AG10803 (cell line): ENCODE data around the gene FAT3.

Experiments used
- DNase-seq: peaks from one replicate; pipeline ENCODE4 v3.0.0; 2010; ENCODE audit warnings: low read depth
- H3K4me3 ChIP-seq: 2 replicates; pipeline ENCODE4 v1.5.1; 2011; ENCODE audit warnings: mild to moderate bottlenecking, low read length, control low read depth
- CTCF ChIP-seq: conservative IDR thresholded peaks from 2 replicates; pipeline ENCODE4 v1.5.1; 2011; ENCODE audit warnings: mild to moderate bottlenecking, low read length, control low read depth, inconsistent platforms

The FAT3 gene

GRCh38 chr11:92198268-92198667, 26.4 kb upstream of the FAT3 start:
- no peak overlapping the region for H3K4me3 ChIP-seq
- no peak for DNase-seq
- no peak for TF ChIP-seq CTCF

DNA sequence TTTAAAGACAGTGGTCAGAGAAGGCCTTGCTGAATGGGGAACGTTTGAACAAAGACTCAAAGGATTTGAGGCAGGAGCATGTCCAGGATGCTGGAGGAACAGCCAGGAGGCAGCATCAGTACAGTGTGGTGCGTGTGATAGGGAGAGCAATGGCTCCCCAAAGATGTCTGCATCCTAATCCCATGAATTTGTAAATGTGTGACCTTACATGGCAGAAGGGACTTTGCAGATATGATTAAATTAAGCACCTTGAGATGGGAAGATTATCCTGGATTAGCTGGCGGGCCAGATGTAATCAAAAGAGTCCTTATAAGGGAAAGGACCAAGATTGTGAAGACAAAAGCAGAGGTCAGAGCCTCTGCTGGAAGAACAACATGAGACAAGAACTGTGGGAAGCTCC, 24.6 kb upstream of the FAT3 start:
- TF ChIP-seq CTCF = no peak
- DNase-seq = no peak
- no peak overlapping the region for H3K4me3 ChIP-seq

- peak; percentile 16 for DNase-seq
- H3K4me3 ChIP-seq = no peak overlapping the region
- TF ChIP-seq CTCF = no peak
These were observed 19.9 kb upstream of the FAT3 start for GRCh38 chr11:92204731-92205130.

GRCh38 chr11:92206441-92206840, 18.2 kb upstream of the FAT3 start:
- no peak for TF ChIP-seq CTCF
- H3K4me3 ChIP-seq = no peak overlapping the region
- DNase-seq = no peak

GRCh38 chr11:92211576-92212167, 12.9 kb upstream of the FAT3 start:
- TF ChIP-seq CTCF = peak; percentile 60
- DNase-seq = peak; percentile 55
- no peak overlapping the region for H3K4me3 ChIP-seq

DNA sequence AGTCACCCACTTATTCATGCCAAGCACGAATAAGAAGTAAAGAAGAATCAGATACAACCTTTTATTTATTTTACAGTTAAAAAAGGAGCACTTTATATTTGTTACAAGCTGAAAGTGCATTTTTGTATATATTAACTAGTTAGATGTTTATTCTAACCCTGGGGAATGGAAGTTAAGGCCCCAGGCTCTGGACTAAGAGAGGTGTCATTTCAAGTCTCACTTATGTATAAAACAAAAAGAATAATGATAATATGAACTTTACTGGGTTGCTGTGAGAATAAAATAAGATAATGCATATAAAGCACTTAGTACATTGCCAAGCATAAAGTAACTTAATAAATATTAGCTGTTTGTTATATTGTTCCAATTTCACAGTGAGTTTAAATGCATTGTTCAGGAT, 12.1 kb upstream of the FAT3 start:
- no peak overlapping the region for H3K4me3 ChIP-seq
- TF ChIP-seq CTCF = no peak
- no peak for DNase-seq

- no peak for TF ChIP-seq CTCF
- no peak overlapping the region for H3K4me3 ChIP-seq
- no peak for DNase-seq
These were observed 7.8 kb upstream of the FAT3 start for GRCh38 chr11:92216789-92217188.
